Measurements from ENCODE around the gene FUZ.

DNA sequence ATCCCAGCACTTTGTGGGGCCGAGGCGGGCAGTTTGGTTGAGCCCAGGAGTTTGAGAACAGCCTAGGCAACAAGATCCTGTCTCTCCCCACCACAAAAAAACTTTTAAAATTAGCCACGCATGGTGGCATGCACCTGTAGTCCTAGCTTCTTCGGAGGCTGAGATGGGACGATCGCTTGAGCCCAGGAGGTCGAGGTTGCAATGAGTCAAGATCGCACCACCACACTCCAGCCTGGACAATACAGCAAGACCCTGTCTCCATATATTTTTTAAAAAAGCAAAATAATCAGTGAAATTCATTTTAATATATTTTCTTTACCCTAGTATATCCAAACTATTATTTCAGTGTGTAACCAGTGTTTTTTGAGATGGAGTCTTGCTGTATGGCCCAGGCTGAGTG is 38.1 kb downstream of the FUZ start:
- TF ChIP-seq KDM5A (IDR thresholded peaks at IDR 0.05; ENCODE audit: low read length): no peak
- no peak for TF ChIP-seq CREB1 (IDR thresholded peaks at IDR 0.05)
- TF ChIP-seq JUND (IDR thresholded peaks at IDR 0.05; ENCODE audit: low read length): no peak
- no peak for TF ChIP-seq TAF7 (optimal IDR thresholded peaks at IDR 0.05; ENCODE audit: borderline replicate concordance, low read depth, low read length)
- TF ChIP-seq, protein P1, sequence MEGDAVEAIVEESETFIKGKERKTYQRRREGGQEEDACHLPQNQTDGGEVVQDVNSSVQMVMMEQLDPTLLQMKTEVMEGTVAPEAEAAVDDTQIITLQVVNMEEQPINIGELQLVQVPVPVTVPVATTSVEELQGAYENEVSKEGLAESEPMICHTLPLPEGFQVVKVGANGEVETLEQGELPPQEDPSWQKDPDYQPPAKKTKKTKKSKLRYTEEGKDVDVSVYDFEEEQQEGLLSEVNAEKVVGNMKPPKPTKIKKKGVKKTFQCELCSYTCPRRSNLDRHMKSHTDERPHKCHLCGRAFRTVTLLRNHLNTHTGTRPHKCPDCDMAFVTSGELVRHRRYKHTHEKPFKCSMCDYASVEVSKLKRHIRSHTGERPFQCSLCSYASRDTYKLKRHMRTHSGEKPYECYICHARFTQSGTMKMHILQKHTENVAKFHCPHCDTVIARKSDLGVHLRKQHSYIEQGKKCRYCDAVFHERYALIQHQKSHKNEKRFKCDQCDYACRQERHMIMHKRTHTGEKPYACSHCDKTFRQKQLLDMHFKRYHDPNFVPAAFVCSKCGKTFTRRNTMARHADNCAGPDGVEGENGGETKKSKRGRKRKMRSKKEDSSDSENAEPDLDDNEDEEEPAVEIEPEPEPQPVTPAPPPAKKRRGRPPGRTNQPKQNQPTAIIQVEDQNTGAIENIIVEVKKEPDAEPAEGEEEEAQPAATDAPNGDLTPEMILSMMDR (IDR thresholded peaks at IDR 0.05; ENCODE audit: control extremely low read depth in 1 of 3, insufficient read depth in 1 of 3, low read depth in 1 of 3, low read length in 3 of 3): no peak

Measured in H1 (cell line).